ENCODE results near the gene OR11L1.

The OR11L1 gene

GRCh38 chr1:247841796-247842195, at the start of gene OR11L1:
TSS of gene OR11L1 (minus strand) at chr1:247841896. CDS start at chr1:247841896, 0 bp downstream.
- in situ Hi-C loops (cut with MboI; ENCODE audit: low sequenced_read_pairs), result no loop called here

GRCh38 chr1:247884797-247885413, 43.2 kb upstream of the OR11L1 start:
- in situ Hi-C loops (cut with MboI; ENCODE audit: low sequenced_read_pairs), result no loop called here

- in situ Hi-C loops (cut with MboI; ENCODE audit: low sequenced_read_pairs), result no loop called here
Observed at GRCh38 chr1:247883346-247883745, 41.6 kb upstream of the OR11L1 start.

DNA sequence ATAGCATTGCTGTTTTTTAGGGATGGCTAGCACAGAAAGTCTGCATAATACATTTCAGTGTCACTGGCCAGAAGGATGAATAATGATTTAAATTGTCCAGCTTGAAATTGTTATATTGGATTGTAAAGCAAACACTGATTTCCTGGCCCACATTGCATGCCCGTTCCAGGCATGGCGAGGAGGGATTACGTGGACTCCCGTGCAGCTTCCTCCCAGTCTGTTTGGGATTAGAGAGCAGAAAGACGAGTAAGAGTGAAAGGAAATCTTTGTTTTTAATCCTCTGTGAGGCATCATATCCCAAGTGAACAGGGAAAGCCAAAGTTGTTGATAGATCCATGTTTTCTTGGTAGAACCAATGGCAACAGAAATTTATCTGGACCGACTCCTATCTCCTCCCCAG, 23.7 kb upstream of the OR11L1 start:
- in situ Hi-C loops (cut with MboI; ENCODE audit: low sequenced_read_pairs), result no loop called here

- in situ Hi-C loops (cut with MboI; ENCODE audit: low sequenced_read_pairs), result no loop called here
Observed at GRCh38 chr1:247864644-247865043, 22.9 kb upstream of the OR11L1 start.

DNA sequence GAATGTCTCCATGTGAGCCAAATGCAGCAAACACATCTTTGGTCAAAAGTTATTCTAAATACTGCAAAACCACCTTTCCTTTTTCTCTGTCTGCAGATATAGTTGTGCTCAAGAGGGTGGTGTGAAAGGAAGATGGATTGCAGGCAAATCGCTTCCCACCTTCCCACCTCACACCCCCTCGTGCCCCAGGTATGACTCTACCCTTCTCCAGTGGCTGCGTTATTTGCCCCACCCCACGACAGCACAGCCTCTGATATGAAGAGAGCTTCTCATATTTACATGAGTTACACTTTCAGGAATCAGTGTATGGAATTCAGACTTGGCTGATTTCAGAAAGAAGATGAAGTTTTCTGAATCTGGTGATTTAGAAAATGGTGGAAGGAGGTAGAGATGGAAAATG, 21.1 kb upstream of the OR11L1 start:
- in situ Hi-C loops (cut with MboI; ENCODE audit: low sequenced_read_pairs), result no loop called here

- in situ Hi-C loops (cut with MboI; ENCODE audit: low sequenced_read_pairs), result no loop called here
Observed at GRCh38 chr1:247857985-247858619, 16.4 kb upstream of the OR11L1 start.

- in situ Hi-C loops (cut with MboI; ENCODE audit: low sequenced_read_pairs), result no loop called here
Observed at GRCh38 chr1:247857069-247857984, 15.6 kb upstream of the OR11L1 start, which contains the start of gene TRIM58. TSS of gene TRIM58 (plus strand) at chr1:247857187. CDS start at chr1:247857247, 60 bp downstream.

- in situ Hi-C loops (cut with MboI; ENCODE audit: low sequenced_read_pairs), result no loop called here
Observed at GRCh38 chr1:247855911-247856310, 14.2 kb upstream of the OR11L1 start.

DNA sequence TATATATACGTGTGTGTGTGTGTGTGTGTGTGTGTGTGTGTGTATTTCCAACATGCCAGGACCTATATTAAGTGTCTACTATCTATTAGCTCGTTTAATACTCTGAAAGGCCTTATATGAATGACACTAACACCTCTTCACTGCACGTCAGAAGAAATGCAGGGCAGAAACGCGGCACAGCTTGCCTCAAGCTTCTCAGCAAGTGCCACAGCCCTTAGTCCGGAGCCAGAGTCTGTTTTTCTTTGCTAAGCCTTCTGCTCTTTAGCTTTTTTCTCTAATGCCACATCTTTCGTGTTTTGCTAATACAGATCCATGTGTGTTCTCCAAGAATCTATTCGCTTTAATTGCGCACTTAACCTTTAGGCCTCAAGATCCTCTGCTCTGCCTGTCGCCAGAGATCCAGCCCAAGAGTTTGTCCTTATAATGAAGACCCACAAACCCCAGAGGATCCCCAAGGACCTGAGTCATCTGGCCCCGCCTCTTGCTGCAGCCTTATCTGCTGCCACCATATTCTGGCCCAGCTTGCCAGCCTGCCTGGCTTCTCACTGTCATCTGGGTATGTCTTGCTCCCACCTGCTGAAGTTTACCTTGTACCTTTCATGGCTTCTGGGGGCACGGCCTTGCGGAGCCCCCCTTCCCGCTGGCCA, 13.3 kb upstream of the OR11L1 start:
- in situ Hi-C loops (cut with MboI; ENCODE audit: low sequenced_read_pairs), result no loop called here

DNA sequence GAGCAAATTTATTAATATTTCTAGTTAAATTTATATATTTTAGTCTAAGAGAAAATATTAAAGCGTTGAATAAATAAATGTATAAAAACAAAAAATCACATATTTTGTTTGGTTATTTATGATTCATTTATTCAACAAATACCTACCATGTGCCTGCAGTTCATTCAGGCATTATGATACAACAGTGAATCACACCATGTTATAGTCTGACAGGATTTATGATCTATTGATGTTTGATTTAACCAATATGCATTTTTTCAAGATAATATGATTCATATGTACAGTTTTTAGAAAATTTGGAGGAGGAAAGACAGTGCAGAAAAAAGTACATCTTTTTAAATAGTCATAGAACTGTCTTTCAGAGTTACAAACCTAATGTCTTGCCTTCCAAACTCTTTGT, 7.9 kb upstream of the OR11L1 start:
- in situ Hi-C loops (cut with MboI; ENCODE audit: low sequenced_read_pairs), result no loop called here

- in situ Hi-C loops (cut with MboI; ENCODE audit: low sequenced_read_pairs), result no loop called here
Observed at GRCh38 chr1:247848346-247848745, 6.7 kb upstream of the OR11L1 start.

DNA sequence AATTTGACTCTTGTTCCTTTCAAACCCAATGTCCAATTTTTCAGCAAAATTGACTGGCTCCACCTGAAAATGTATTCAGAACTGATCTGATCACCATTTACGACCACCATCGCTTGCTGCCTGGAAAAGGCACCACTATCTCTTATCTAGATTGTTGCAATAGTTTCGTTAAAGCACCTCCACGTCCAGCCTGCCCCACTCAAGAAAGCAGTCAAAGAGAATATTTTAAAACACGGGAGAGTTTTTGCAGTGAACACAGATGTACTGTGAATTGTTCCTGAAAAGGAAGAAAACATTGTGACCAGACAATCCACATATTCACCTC, 4.0 kb upstream of the OR11L1 start:
- in situ Hi-C loops (cut with MboI; ENCODE audit: low sequenced_read_pairs), result no loop called here

DNA sequence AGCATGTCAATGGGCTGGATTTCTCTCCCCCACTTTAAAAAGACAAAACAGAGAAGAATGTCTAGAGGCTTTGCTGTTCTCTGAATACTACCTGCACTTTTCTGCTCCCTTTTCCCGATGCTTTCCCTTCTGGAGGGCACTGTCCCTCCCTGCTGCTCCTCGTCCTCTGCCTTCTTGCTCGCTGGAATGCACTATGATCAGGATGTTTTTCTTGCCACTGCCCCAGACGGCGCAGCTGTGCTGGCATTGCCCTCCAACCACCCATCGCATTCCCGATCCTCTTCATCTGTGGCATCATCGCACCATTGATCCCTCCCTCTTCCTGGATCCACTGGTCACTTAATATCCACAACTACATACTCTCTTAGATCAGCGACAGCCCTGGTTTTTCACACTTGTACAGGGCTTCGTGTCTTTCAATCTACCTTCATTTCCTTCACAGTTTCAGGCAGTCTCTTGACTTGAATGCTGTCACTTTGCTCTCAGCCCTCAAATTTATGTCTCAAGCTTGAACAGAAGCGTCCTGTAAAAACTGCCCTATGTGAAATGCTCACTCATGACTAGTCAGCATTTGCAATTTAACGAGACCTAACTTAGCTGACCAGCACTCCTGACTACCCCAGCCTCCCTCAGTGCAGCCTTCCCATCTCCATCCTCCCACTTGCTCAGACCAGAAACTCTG, 3.5 kb upstream of the OR11L1 start:
- in situ Hi-C loops (cut with MboI; ENCODE audit: low sequenced_read_pairs), result no loop called here

- in situ Hi-C loops (cut with MboI; ENCODE audit: low sequenced_read_pairs), result no loop called here
Observed at GRCh38 chr1:247843411-247843810, 1.7 kb upstream of the OR11L1 start.

DNA sequence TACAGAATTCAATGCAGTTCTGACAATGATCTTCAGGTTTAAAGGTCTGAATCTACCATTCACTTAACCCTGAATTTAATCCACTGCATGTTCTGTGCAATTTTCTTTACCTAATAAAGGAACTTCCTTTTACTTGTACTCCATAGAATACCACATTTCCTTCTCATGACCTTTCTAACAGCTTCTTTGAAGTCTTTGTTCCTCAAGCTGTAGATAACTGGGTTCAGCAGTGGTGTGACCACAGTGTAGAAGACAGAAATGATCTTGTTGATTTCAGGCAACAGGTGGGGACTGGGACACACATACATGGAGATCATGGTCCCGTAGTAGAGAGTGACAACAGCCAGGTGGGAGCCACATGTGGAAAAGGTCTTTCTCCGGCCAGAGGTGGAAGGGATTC, 878 bp downstream of the OR11L1 start:
- in situ Hi-C loops (cut with MboI; ENCODE audit: low sequenced_read_pairs), result no loop called here

DNA sequence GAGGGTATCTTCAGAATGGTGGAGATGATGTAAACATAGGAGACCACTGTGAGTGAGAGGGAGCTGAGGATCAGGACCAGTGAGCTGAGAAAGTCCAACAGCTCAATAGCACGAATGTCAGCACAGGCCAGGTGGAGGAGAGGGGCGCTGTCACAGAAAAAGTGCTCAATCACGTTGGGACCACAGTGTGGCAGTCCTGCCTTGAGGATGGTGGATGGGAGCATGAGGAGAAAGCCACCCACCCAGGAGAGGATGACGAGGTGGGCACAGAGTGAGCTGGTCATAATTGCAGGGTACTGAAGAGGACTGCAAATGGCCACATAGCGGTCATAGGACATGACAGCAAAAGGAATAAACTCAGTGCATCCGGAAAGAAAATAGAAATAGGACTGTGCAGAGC, 8.1 kb downstream of the OR11L1 start:
- in situ Hi-C loops (cut with MboI; ENCODE audit: low sequenced_read_pairs), result no loop called here

- in situ Hi-C loops (cut with MboI; ENCODE audit: low sequenced_read_pairs), result no loop called here
Observed at GRCh38 chr1:247829656-247830055, 12.0 kb downstream of the OR11L1 start.

GRCh38 chr1:247825362-247825761, 16.3 kb downstream of the OR11L1 start:
- in situ Hi-C loops (cut with MboI; ENCODE audit: low sequenced_read_pairs), result no loop called here

GRCh38 chr1:247824023-247824422, 17.7 kb downstream of the OR11L1 start, which contains the start of gene OR14A16:
TSS of gene OR14A16 (minus strand) at chr1:247824119. CDS start at chr1:247815729, 8,390 bp downstream.
- in situ Hi-C loops (cut with MboI; ENCODE audit: low sequenced_read_pairs), result no loop called here

DNA sequence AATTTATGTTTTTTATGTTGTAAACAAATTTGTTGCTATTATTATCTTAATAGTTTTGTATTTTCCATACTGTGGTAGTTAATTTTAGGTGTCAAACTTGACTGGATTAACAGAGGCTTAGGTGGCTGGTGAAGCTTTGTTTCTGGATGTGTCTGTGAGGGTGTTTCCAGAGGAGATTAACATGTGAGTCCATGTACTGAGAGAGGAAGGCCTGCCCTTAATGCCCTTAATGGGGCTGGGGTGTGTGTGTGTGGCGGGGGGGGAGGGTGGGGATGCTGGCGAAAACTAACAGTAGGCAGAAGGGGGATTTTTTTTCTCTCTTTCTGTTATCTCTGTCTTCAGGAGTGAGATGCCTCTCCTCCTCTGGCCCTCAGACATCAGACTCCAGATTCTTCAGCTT, 19.6 kb downstream of the OR11L1 start:
- in situ Hi-C loops (cut with MboI; ENCODE audit: low sequenced_read_pairs), result no loop called here
